HepG2 (cell line): ENCODE results near the gene ACP7. TPM values are rescaled to one million over a fixed set of nuclear protein-coding genes. Genes with fewer than 3 reads are reported as not detected.

Source experiments
- ATAC-seq: fragments of 200-7000 bp; cut with Tn5 transposase; 3 replicates; pipeline ENCODE4 v1.9.1; 2020; ENCODE audit warnings: mild to moderate bottlenecking, moderate library complexity
- BruUV-seq: library from RNA; stranded (reverse); fragments of 400-500 nt; replicated peaks from 2 replicates; lab custom pipeline; 2021; lab: Mats Ljungman, UMichigan
- CTCF ChIA-PET: fragments of 300-600 bp; formaldehyde crosslinking; extraction: SDS; loops from one replicate; lab custom pipeline; 2021; ENCODE audit warnings: low total read pairs, inconsistent platforms, low intra/inter-chr PET ratio; lab: Yijun Ruan, JAX
- POLR2A ChIA-PET: fragments of 350-600 bp; sonication (Branson Sonifier 250); formaldehyde crosslinking; loops from one replicate; lab custom pipeline; 2020; ENCODE audit warnings: antibody characterized with exemption, inconsistent platforms; lab: Yijun Ruan, JAX
- DNase-seq: peaks from one replicate; pipeline ENCODE4 v3.0.0-alpha.2; 2015; ENCODE audit warnings: low spot score
- FAIRE-seq: peaks from 3 replicates; lab custom pipeline; 2011; peaks lifted over from hg19 to GRCh38; lab: Jason Lieb, UNC
- H2AFZ ChIP-seq: one replicate; pipeline ENCODE4 v1.6.1; 2011; ENCODE audit warnings: low read length, inconsistent platforms
- H3K27ac ChIP-seq: fragments of 300-600 bp; 3 replicates; pipeline ENCODE4 v1.8.0; 2011; ENCODE audit warnings: mixed run types, mild to moderate bottlenecking, mixed read lengths, low read length, inconsistent platforms; ENCODE audit not compliant: insufficient read depth; ENCODE audit errors: extremely low read length
- H3K27me3 ChIP-seq, 2 experiments: fragments of 200-600 bp in 1 of 2; 2 replicates in 1 of 2; 3 replicates in 1 of 2; pipeline versions ENCODE4 v1.6.0 to v1.8.0; 2011; ENCODE audit warnings: low read length in 2 of 2, mild to moderate bottlenecking in 2 of 2, moderate library complexity in 2 of 2, inconsistent platforms in 1 of 2; ENCODE audit not compliant: insufficient read depth in 2 of 2, control insufficient read depth in 1 of 2
- H3K36me3 ChIP-seq, 2 experiments: fragments of 200-600 bp in 1 of 2; replicated peaks in 1 of 2; 2 replicates in 1 of 2; 3 replicates in 1 of 2; pipeline versions ENCODE4 v1.5.1 to v1.8.0; 2011; ENCODE audit warnings: low read length in 2 of 2, inconsistent platforms in 1 of 2; ENCODE audit not compliant: insufficient read depth in 2 of 2, control insufficient read depth in 1 of 2
- H3K4me1 ChIP-seq: 2 replicates; pipeline ENCODE4 v1.5.1; 2012; ENCODE audit warnings: low read length, inconsistent platforms; ENCODE audit not compliant: insufficient read depth
- H3K4me2 ChIP-seq: 2 replicates; pipeline ENCODE4 v1.6.0; 2011; ENCODE audit warnings: low read depth, low read length, inconsistent platforms
- H3K4me3 ChIP-seq, 3 experiments: fragments of 200-600 bp in 1 of 3; sonication (generic), shearing (Covaris generic) in 1 of 3; replicated peaks in 1 of 3; 2 replicates each; pipeline ENCODE4 v1.5.1; 2011 to 2016; ENCODE audit warnings: low read length in 3 of 3, inconsistent platforms in 2 of 3, low read depth in 2 of 3, mild to moderate bottlenecking in 2 of 3, control low read depth in 1 of 3, mixed read lengths in 1 of 3; ENCODE audit not compliant: insufficient read depth in 1 of 3
- H3K79me2 ChIP-seq: one replicate; pipeline ENCODE4 v1.6.1; 2011; ENCODE audit warnings: low read length, inconsistent platforms; ENCODE audit not compliant: insufficient read depth
- H3K9ac ChIP-seq: 2 replicates; pipeline ENCODE4 v1.6.0; 2011; ENCODE audit warnings: mild to moderate bottlenecking, low read depth, low read length, inconsistent platforms; ENCODE audit not compliant: insufficient read depth
- H3K9me3 ChIP-seq: 2 replicates; pipeline ENCODE4 v1.5.1; 2012; ENCODE audit warnings: mild to moderate bottlenecking, low read length
- H4K20me1 ChIP-seq: 2 replicates; pipeline ENCODE4 v1.6.0; 2011; ENCODE audit warnings: inconsistent platforms, mild to moderate bottlenecking, low read length, moderate library complexity; ENCODE audit not compliant: insufficient read depth
- GLMP ChIP-seq: sonication (generic); formaldehyde crosslinking; IDR thresholded peaks from 2 replicates; pipeline ENCODE4 v1.9.0; 2021; ENCODE audit warnings: missing genetic modification reagents, mild to moderate bottlenecking, borderline replicate concordance
- MBD4 ChIP-seq: IDR thresholded peaks from 2 replicates; pipeline ENCODE4 v1.6.1; 2012; ENCODE audit warnings: low read length, inconsistent platforms, borderline replicate concordance
- PHF5A ChIP-seq: IDR thresholded peaks from one replicate; pipeline ENCODE4 v1.6.1; 2018; ENCODE audit warnings: low read depth, missing genetic modification reagents; ENCODE audit not compliant: unreplicated experiment
- SMYD3 ChIP-seq: sonication (generic); formaldehyde crosslinking; IDR thresholded peaks from 2 replicates; pipeline ENCODE4 v1.8.1; 2023; ENCODE audit warnings: mild to moderate bottlenecking, missing genetic modification reagents
- ZNF503 ChIP-seq: sonication (generic); formaldehyde crosslinking; IDR thresholded peaks from 2 replicates; pipeline ENCODE4 v1.4.0; 2020; ENCODE audit warnings: missing genetic modification reagents
- ZNF546 ChIP-seq: sonication (generic); formaldehyde crosslinking; conservative IDR thresholded peaks from 2 replicates; pipeline ENCODE4 v1.8.1; 2023; ENCODE audit warnings: mild to moderate bottlenecking, missing genetic modification reagents
- ZNF749 ChIP-seq: sonication (generic); formaldehyde crosslinking; IDR thresholded peaks from 2 replicates; pipeline ENCODE4 v1.8.0; 2022; ENCODE audit warnings: mild to moderate bottlenecking, missing genetic modification reagents, moderate library complexity, borderline replicate concordance
- ZNF891 ChIP-seq: sonication (generic); formaldehyde crosslinking; IDR thresholded peaks from 2 replicates; pipeline ENCODE4 v1.5.0; 2020; ENCODE audit warnings: mild to moderate bottlenecking, missing genetic modification reagents
- ZSCAN31 ChIP-seq: sonication (generic); formaldehyde crosslinking; IDR thresholded peaks from 2 replicates; pipeline ENCODE4 v1.5.0; 2020; ENCODE audit warnings: low read depth, mild to moderate bottlenecking, missing genetic modification reagents
- in situ Hi-C: cut with HindIII; loops from 2 replicates; pipeline ENCODE4 v1.10.0; 2017; ENCODE audit warnings: low pct_unique_long_range_greater_than_20kb; ENCODE audit not compliant: extremely low pct_ligation_motif_present
- intact Hi-C: fragments of 100-400 bp; cut with micrococcal nuclease; formaldehyde crosslinking; loops from one replicate; pipeline ENCODE4 v1.10.0; 2022; ENCODE audit not compliant: unreplicated experiment
- polyA plus RNA-seq, 8 experiments: library from polyadenylated mRNA; depleted of rRNA in 3 of 8; stranded (reverse) in 7 of 8; unstranded in 1 of 8; fragments of >200 nt; fragmentation: Illumina TruSeq in 4 of 8; extraction: Trizol in 4 of 8; gene quantifications; 2 replicates each; pipeline versions ENCODE4 v1.2.1 to v1.2.3, GENCODE V29; 2011 to 2016; ENCODE audit warnings: low read depth in 4 of 8, missing spikeins in 1 of 8, mixed read lengths in 1 of 8; ENCODE audit not compliant: insufficient read depth in 1 of 8
- total RNA-seq, 5 experiments: library from RNA; depleted of rRNA; stranded (reverse); fragments of >200 nt; fragmentation: Illumina TruSeq; extraction: Trizol; gene quantifications; 2 replicates each; pipeline ENCODE4 v1.2.3, GENCODE V29; 2016; ENCODE audit warnings: low read depth in 1 of 5
- TF ChIP-seq, protein P1 (sequence below): sonication (generic); formaldehyde crosslinking; conservative IDR thresholded peaks from 2 replicates; pipeline ENCODE4 v1.5.0; 2020; ENCODE audit warnings: missing genetic modification reagents
- TF ChIP-seq, protein P2 (sequence below): sonication (generic); formaldehyde crosslinking; IDR thresholded peaks from 2 replicates; pipeline ENCODE4 v1.8.1; 2022; ENCODE audit warnings: low read depth, mild to moderate bottlenecking, missing genetic modification reagents

Gene ACP7
- total and polyA plus RNA-seq, 2 of the 13 experiments (the other 11 are each of a cell fraction or from before 2014, with no cell fraction given): not detected

- H4K20me1 ChIP-seq: no peaks in the 10 kb centered on the region
- ChIA-PET CTCF (no interaction called here), POLR2A (interaction anchor here (0.7 kb wide), 1 partner anchor 271 kb away, joined by 5 read pairs; no protein-coding TSS in a partner anchor)
- ATAC-seq (no peak), DNase-seq (no peak), FAIRE-seq (no peak)
- intact Hi-C loops: no loop called here
- in situ Hi-C loops: no loop called here
- no peak overlapping the region for H2AFZ ChIP-seq
- no peaks in the 10 kb centered on the region for H3K79me2 ChIP-seq
- H3K4me3 ChIP-seq: no peak overlapping the region
- H3K27me3 ChIP-seq: no peaks in the 10 kb centered on the region
- H3K4me1 ChIP-seq: peaks cover 17% of the 10 kb centered on the region
- BruUV-seq: no TSS peak
- peaks cover 5% of the 10 kb centered on the region; the same call in 1 of the 2 replicates for H3K9me3 ChIP-seq
- H3K4me2 ChIP-seq: no peak overlapping the region
- no peaks in the 10 kb centered on the region for H3K36me3 ChIP-seq
- no peak overlapping the region for H3K27ac ChIP-seq
- TF ChIP-seq ZNF546 (CRISPR knock-in tag): no peak
- TF ChIP-seq ZNF503 (CRISPR knock-in tag): no peak
- no peak for TF ChIP-seq PHF5A
- TF ChIP-seq, protein P1, sequence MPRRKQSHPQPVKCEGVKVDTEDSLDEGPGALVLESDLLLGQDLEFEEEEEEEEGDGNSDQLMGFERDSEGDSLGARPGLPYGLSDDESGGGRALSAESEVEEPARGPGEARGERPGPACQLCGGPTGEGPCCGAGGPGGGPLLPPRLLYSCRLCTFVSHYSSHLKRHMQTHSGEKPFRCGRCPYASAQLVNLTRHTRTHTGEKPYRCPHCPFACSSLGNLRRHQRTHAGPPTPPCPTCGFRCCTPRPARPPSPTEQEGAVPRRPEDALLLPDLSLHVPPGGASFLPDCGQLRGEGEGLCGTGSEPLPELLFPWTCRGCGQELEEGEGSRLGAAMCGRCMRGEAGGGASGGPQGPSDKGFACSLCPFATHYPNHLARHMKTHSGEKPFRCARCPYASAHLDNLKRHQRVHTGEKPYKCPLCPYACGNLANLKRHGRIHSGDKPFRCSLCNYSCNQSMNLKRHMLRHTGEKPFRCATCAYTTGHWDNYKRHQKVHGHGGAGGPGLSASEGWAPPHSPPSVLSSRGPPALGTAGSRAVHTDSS (CRISPR knock-in tag): no peak
- TF ChIP-seq SMYD3 (CRISPR knock-in tag): no peak
- no peak for TF ChIP-seq ZNF749 (CRISPR knock-in tag)
- TF ChIP-seq, protein P2, sequence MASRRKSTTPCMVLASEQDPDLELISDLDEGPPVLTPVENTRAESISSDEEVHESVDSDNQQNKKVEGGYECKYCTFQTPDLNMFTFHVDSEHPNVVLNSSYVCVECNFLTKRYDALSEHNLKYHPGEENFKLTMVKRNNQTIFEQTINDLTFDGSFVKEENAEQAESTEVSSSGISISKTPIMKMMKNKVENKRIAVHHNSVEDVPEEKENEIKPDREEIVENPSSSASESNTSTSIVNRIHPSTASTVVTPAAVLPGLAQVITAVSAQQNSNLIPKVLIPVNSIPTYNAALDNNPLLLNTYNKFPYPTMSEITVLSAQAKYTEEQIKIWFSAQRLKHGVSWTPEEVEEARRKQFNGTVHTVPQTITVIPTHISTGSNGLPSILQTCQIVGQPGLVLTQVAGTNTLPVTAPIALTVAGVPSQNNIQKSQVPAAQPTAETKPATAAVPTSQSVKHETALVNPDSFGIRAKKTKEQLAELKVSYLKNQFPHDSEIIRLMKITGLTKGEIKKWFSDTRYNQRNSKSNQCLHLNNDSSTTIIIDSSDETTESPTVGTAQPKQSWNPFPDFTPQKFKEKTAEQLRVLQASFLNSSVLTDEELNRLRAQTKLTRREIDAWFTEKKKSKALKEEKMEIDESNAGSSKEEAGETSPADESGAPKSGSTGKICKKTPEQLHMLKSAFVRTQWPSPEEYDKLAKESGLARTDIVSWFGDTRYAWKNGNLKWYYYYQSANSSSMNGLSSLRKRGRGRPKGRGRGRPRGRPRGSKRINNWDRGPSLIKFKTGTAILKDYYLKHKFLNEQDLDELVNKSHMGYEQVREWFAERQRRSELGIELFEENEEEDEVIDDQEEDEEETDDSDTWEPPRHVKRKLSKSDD (CRISPR knock-in tag): no peak
- no peak for TF ChIP-seq ZNF891 (CRISPR knock-in tag)
- no peak for TF ChIP-seq MBD4
- no peak for TF ChIP-seq GLMP
- no peak for TF ChIP-seq ZSCAN31
- no peak overlapping the region for H3K9ac ChIP-seq
These were observed 24.9 kb upstream of the ACP7 start for GRCh38 chr19:39059302-39059701.
